HG02759 (cell line): Measurements from ENCODE around the gene SEPTIN10.
"Not testable (repeated sequence)": the region's sequence is repeated elsewhere in the genome, so short reads cannot be mapped to it uniquely, and the experiment has no call there.

Source experiments
- ATAC-seq: cut with Tn5 transposase; IDR thresholded peaks from one replicate; pipeline ENCODE4 v1.9.1; 2021; ENCODE audit warnings: mild to moderate bottlenecking, moderate library complexity; ENCODE audit not compliant: unreplicated experiment

SEPTIN10 gene

GRCh38 chr2:109607766-109608165 is 6.0 kb downstream of the SEPTIN10 start:
- no peak for ATAC-seq

GRCh38 chr2:109604597-109604996 is 9.2 kb downstream of the SEPTIN10 start:
- ATAC-seq: no peak

- no peak for ATAC-seq
Measured at GRCh38 chr2:109602617-109603188, 11.1 kb downstream of the SEPTIN10 start.

- ATAC-seq: no peak
Measured at GRCh38 chr2:109601783-109602182, 12.0 kb downstream of the SEPTIN10 start.

GRCh38 chr2:109597283-109597682 is 16.5 kb downstream of the SEPTIN10 start:
- no peak for ATAC-seq

GRCh38 chr2:109595644-109596043 is 18.1 kb downstream of the SEPTIN10 start:
- ATAC-seq: no peak

- ATAC-seq: no peak
Measured at GRCh38 chr2:109594246-109594885, 19.4 kb downstream of the SEPTIN10 start.

GRCh38 chr2:109592905-109593304 is 20.9 kb downstream of the SEPTIN10 start:
- no peak for ATAC-seq

- ATAC-seq: no peak
Measured at GRCh38 chr2:109591206-109591605, 22.6 kb downstream of the SEPTIN10 start.

GRCh38 chr2:109586687-109587086 is 27.1 kb downstream of the SEPTIN10 start:
- no peak for ATAC-seq

- no peak for ATAC-seq
Measured at GRCh38 chr2:109582928-109583895, 30.6 kb downstream of the SEPTIN10 start.

GRCh38 chr2:109577630-109578029 is 36.1 kb downstream of the SEPTIN10 start:
- ATAC-seq: not testable (repeated sequence)

- ATAC-seq: no peak
Measured at GRCh38 chr2:109575373-109575772, 38.4 kb downstream of the SEPTIN10 start.

GRCh38 chr2:109563980-109564550 is 49.7 kb downstream of the SEPTIN10 start:
- ATAC-seq: no peak

- ATAC-seq: no peak
Measured at GRCh38 chr2:109563288-109563687, 50.5 kb downstream of the SEPTIN10 start.

- no peak for ATAC-seq
Measured at GRCh38 chr2:109562421-109562820, 51.3 kb downstream of the SEPTIN10 start.

- ATAC-seq: no peak
Measured at GRCh38 chr2:109560265-109560664, 53.5 kb downstream of the SEPTIN10 start.

- ATAC-seq: no peak
Measured at GRCh38 chr2:109558076-109558882, 55.5 kb downstream of the SEPTIN10 start.

GRCh38 chr2:109557309-109557708 is 56.5 kb downstream of the SEPTIN10 start:
- no peak for ATAC-seq

- ATAC-seq: no peak
Measured at GRCh38 chr2:109555346-109555900, 58.3 kb downstream of the SEPTIN10 start.
